ENCODE measurements around the gene KIF26A.

DNA sequence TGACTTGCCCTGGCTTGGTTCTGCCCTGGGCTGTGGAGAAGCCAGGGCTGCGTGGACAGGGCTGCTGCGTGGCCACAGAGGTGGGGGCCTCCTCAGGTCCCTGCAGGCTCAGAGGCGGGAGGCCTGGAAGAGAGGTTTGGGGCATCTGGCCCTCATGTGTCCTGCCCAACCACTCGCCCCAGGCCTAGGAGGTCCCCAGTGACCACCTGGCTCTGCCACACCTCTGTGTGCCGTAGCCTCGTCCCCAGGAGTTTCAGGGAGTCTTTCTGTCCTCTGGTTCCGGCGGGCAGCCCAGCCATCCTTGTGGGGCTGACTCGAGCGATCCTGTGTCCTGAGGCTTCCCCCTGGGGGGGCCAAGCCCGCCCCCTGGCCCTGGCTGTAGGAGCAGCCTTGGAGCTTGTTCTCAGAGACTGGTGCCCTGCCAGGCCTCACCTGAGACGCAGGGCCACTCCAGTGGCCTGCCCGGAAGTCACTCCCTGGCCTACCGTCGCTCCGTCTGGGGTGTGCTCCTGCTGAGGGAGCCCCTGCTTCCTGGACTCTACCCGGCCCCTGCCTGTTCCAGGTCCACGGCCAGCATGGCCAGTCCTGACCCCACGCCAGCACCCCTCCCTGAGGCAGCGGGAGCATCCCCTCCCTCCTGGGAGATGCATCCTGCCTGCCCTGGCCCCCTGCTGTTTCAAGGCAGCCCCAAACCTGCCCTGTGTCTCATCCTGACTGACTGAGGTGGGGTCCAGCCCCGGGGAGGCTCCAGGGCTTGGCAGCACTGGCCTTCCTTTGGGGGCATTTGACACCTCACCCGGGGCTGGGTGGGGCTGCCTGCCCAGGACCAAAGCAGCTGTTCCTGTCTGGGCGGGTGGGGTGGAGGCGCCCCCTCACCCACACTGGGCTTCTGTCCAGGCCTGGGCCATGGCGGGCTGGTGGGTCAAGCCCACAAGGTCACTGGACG, 39.0 kb upstream of the KIF26A start:
- TF ChIP-seq, protein P1, sequence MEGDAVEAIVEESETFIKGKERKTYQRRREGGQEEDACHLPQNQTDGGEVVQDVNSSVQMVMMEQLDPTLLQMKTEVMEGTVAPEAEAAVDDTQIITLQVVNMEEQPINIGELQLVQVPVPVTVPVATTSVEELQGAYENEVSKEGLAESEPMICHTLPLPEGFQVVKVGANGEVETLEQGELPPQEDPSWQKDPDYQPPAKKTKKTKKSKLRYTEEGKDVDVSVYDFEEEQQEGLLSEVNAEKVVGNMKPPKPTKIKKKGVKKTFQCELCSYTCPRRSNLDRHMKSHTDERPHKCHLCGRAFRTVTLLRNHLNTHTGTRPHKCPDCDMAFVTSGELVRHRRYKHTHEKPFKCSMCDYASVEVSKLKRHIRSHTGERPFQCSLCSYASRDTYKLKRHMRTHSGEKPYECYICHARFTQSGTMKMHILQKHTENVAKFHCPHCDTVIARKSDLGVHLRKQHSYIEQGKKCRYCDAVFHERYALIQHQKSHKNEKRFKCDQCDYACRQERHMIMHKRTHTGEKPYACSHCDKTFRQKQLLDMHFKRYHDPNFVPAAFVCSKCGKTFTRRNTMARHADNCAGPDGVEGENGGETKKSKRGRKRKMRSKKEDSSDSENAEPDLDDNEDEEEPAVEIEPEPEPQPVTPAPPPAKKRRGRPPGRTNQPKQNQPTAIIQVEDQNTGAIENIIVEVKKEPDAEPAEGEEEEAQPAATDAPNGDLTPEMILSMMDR (conservative IDR thresholded peaks at IDR 0.05; ENCODE audit: low read depth in 2 of 2): no peak
- TF ChIP-seq POLR2AphosphoS5 (IDR thresholded peaks at IDR 0.05; ENCODE audit: low read depth) (no peak), EZH2phosphoT487 (IDR thresholded peaks at IDR 0.05; ENCODE audit: unreplicated experiment) (no peak), EZH2 (IDR thresholded peaks at IDR 0.05; ENCODE audit: low read depth, unreplicated experiment) (no peak), NANOG (IDR thresholded peaks at IDR 0.05; ENCODE audit: borderline replicate concordance) (no peak), JUNB (IDR thresholded peaks at IDR 0.05; ENCODE audit: unreplicated experiment) (no peak), CREB1 (CRISPR knock-in tag; IDR thresholded peaks at IDR 0.05; ENCODE audit: low read depth) (no peak)
- TF ChIP-seq, protein P2, sequence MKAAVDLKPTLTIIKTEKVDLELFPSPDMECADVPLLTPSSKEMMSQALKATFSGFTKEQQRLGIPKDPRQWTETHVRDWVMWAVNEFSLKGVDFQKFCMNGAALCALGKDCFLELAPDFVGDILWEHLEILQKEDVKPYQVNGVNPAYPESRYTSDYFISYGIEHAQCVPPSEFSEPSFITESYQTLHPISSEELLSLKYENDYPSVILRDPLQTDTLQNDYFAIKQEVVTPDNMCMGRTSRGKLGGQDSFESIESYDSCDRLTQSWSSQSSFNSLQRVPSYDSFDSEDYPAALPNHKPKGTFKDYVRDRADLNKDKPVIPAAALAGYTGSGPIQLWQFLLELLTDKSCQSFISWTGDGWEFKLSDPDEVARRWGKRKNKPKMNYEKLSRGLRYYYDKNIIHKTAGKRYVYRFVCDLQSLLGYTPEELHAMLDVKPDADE (IDR thresholded peaks at IDR 0.05): no peak
